H9 (cell line): ENCODE data around the gene METTL8. TPM values are rescaled to one million over a fixed set of nuclear protein-coding genes. Genes with fewer than 3 reads are reported as not detected.
A peak's percentile ranks its signal among the peaks of the same experiment; 100 is the strongest.

Source experiments
- DNase-seq: peaks from one replicate; pipeline ENCODE4 v3.0.0-alpha.2; 2017
- H2AFZ ChIP-seq: one replicate; pipeline ENCODE4 v1.6.1; 2013; ENCODE audit warnings: mild to moderate bottlenecking, low read length, control low read depth, moderate library complexity
- H2AK5ac ChIP-seq: 2 replicates; pipeline ENCODE4 v1.6.1; 2013; ENCODE audit warnings: low read length, control low read depth, mixed read lengths; ENCODE audit not compliant: insufficient read length
- H2BK120ac ChIP-seq: one replicate; pipeline ENCODE4 v1.6.1; 2013; ENCODE audit warnings: low read depth, mild to moderate bottlenecking, low read length, control low read depth, inconsistent platforms; ENCODE audit not compliant: poor library complexity, severe bottlenecking
- H2BK12ac ChIP-seq: 2 replicates; pipeline ENCODE4 v1.6.1; 2013; ENCODE audit warnings: low read length, control low read depth, mixed read lengths, low read depth; ENCODE audit not compliant: insufficient read length
- H2BK15ac ChIP-seq: 2 replicates; pipeline ENCODE4 v1.6.1; 2013; ENCODE audit warnings: low read depth, low read length, control low read depth
- H2BK20ac ChIP-seq: one replicate; pipeline ENCODE4 v1.6.1; 2013; ENCODE audit warnings: low read depth, mild to moderate bottlenecking, low read length, control low read depth, inconsistent platforms; ENCODE audit not compliant: poor library complexity, severe bottlenecking
- H2BK5ac ChIP-seq: 2 replicates; pipeline ENCODE4 v1.6.1; 2013; ENCODE audit warnings: low read length, control low read depth, mixed read lengths; ENCODE audit not compliant: insufficient read length
- H3K14ac ChIP-seq: 2 replicates; pipeline ENCODE4 v1.6.1; 2013; ENCODE audit warnings: low read length, control low read depth; ENCODE audit not compliant: insufficient read depth
- H3K18ac ChIP-seq: 2 replicates; pipeline ENCODE4 v1.6.1; 2013; ENCODE audit warnings: low read depth, mild to moderate bottlenecking, mixed read lengths, low read length, control low read depth; ENCODE audit not compliant: insufficient read length
- H3K23ac ChIP-seq: 2 replicates; pipeline ENCODE4 v1.6.1; 2013; ENCODE audit warnings: low read length, control low read depth, mixed read lengths, low read depth; ENCODE audit not compliant: insufficient read length
- H3K23me2 ChIP-seq: 2 replicates; pipeline ENCODE4 v1.6.1; 2013; ENCODE audit warnings: low read depth, mild to moderate bottlenecking, mixed read lengths, low read length, control low read depth; ENCODE audit not compliant: insufficient read length, poor library complexity, severe bottlenecking
- H3K27ac ChIP-seq: 2 replicates; pipeline ENCODE4 v1.5.1; 2013; ENCODE audit warnings: low read length, control low read depth, mixed read lengths, low read depth; ENCODE audit not compliant: insufficient read length
- H3K27me3 ChIP-seq: 2 replicates; pipeline ENCODE4 v1.6.1; 2013; ENCODE audit warnings: low read length, control low read depth, inconsistent platforms; ENCODE audit not compliant: insufficient read depth
- H3K4ac ChIP-seq: 2 replicates; pipeline ENCODE4 v1.6.1; 2013; ENCODE audit warnings: low read depth, mild to moderate bottlenecking, control low read depth, inconsistent platforms, low read length, moderate library complexity
- H3K4me1 ChIP-seq: 2 replicates; pipeline ENCODE4 v1.6.1; 2013; ENCODE audit warnings: low read length, control low read depth, inconsistent platforms; ENCODE audit not compliant: insufficient read depth
- H3K4me2 ChIP-seq: 2 replicates; pipeline ENCODE4 v1.6.1; 2013; ENCODE audit warnings: low read length, control low read depth, mixed read lengths; ENCODE audit not compliant: insufficient read length, insufficient read depth
- H3K56ac ChIP-seq: 2 replicates; pipeline ENCODE4 v1.6.1; 2013; ENCODE audit warnings: low read depth, mild to moderate bottlenecking, mixed read lengths, low read length, control low read depth; ENCODE audit not compliant: insufficient read length
- H3K79me1 ChIP-seq: 2 replicates; pipeline ENCODE4 v1.6.1; 2013; ENCODE audit warnings: low read depth, mild to moderate bottlenecking, moderate library complexity, low read length, control low read depth, inconsistent platforms; ENCODE audit not compliant: insufficient read depth, poor library complexity, severe bottlenecking
- H3K79me2 ChIP-seq: 2 replicates; pipeline ENCODE4 v1.6.1; 2013; ENCODE audit warnings: low read length, control low read depth, inconsistent platforms; ENCODE audit not compliant: insufficient read depth
- H3K9ac ChIP-seq: 2 replicates; pipeline ENCODE4 v1.6.1; 2013; ENCODE audit warnings: low read length, control low read depth, mixed read lengths; ENCODE audit not compliant: insufficient read length; ENCODE audit errors: extremely low read depth
- H3K9me3 ChIP-seq: one replicate; pipeline ENCODE4 v1.6.1; 2013; ENCODE audit warnings: low read depth, low read length, inconsistent platforms; ENCODE audit not compliant: control insufficient read depth
- H3T11ph ChIP-seq: one replicate; pipeline ENCODE4 v1.6.1; 2013; ENCODE audit warnings: mild to moderate bottlenecking, low read length, control low read depth, inconsistent platforms
- H4K20me1 ChIP-seq: one replicate; pipeline ENCODE4 v1.6.1; 2013; ENCODE audit not compliant: control insufficient read depth, insufficient read length, insufficient read depth
- H4K5ac ChIP-seq: 2 replicates; pipeline ENCODE4 v1.6.1; 2013; ENCODE audit warnings: low read depth, mild to moderate bottlenecking, mixed read lengths, low read length, control low read depth; ENCODE audit not compliant: insufficient read length
- H4K8ac ChIP-seq: replicated peaks from 2 replicates; pipeline ENCODE4 v1.6.1; 2013; ENCODE audit warnings: low read length, control low read depth, mixed read lengths, low read depth; ENCODE audit not compliant: insufficient read length
- H4K91ac ChIP-seq: 2 replicates; pipeline ENCODE4 v1.6.1; 2013; ENCODE audit warnings: low read depth, mild to moderate bottlenecking, moderate library complexity, mixed read lengths, low read length, control low read depth; ENCODE audit not compliant: insufficient read length
- H3K27ac Mint-ChIP-seq, 3 experiments: 2 replicates in 2 of 3; 3 replicates in 1 of 3; pipeline ENCODE4 v1.8.0; 2020 to 2021; ENCODE audit warnings: mixed read lengths in 3 of 3, mild to moderate bottlenecking in 1 of 3, moderate library complexity in 1 of 3
- H3K27me3 Mint-ChIP-seq: 2 replicates; pipeline ENCODE4 v1.8.0; 2021; ENCODE audit warnings: low read depth, mild to moderate bottlenecking, moderate library complexity, mixed read lengths
- H3K36me3 Mint-ChIP-seq, 3 experiments: 2 replicates in 2 of 3; 3 replicates in 1 of 3; pipeline ENCODE4 v1.8.0; 2020 to 2021; ENCODE audit warnings: low read depth in 3 of 3, mixed read lengths in 3 of 3; ENCODE audit not compliant: insufficient read depth in 1 of 3
- H3K4me1 Mint-ChIP-seq, 2 experiments: 2 replicates each; pipeline ENCODE4 v1.8.0; 2020; ENCODE audit warnings: mixed read lengths in 2 of 2
- H3K4me3 Mint-ChIP-seq, 2 experiments: 2 replicates in 1 of 2; 3 replicates in 1 of 2; pipeline ENCODE4 v1.8.0; 2020 to 2021; ENCODE audit warnings: mild to moderate bottlenecking in 2 of 2, mixed read lengths in 2 of 2, moderate library complexity in 1 of 2
- H3K9me3 Mint-ChIP-seq, 2 experiments: 2 replicates in 1 of 2; 3 replicates in 1 of 2; pipeline ENCODE4 v1.8.0; 2020; ENCODE audit warnings: mild to moderate bottlenecking in 2 of 2, mixed read lengths in 2 of 2, moderate library complexity in 1 of 2
- total RNA-seq: library from RNA; stranded (reverse); gene quantifications from 2 replicates; pipeline ENCODE4 v1.2.1, GENCODE V29; 2021
- TF ChIP-seq, protein P1 (sequence below): fragments of 200-600 bp; sonication (generic); conservative IDR thresholded peaks from 3 replicates; pipeline ENCODE4 v1.8.0; 2021; ENCODE audit warnings: antibody characterized with exemption, mild to moderate bottlenecking

The METTL8 gene
- total RNA-seq, 1 experiment from 2014 or later = 40.9 TPM

- Histone ChIP-seq H3K79me1 (no peaks in the 10 kb centered on the region), H3K23me2 (no peaks in the 10 kb centered on the region), H2BK15ac (no peak overlapping the region), H3K56ac (no peak overlapping the region), H3K14ac (no peak overlapping the region), H2BK5ac (no peak overlapping the region), H3K4me2 (no peak overlapping the region), H3K18ac (no peak overlapping the region), H2BK120ac (no peak overlapping the region), H2AFZ (no peak overlapping the region), H2BK12ac (no peak overlapping the region), H3K27me3 (no peaks in the 10 kb centered on the region), H3K9ac (no peak overlapping the region), H4K5ac (no peak overlapping the region), H3T11ph (no peak overlapping the region), H3K79me2 (peaks cover 4% of the 10 kb centered on the region; the same call in 1 of the 2 replicates), H4K91ac (no peak overlapping the region), H3K27ac (no peak overlapping the region), H4K20me1 (no peaks in the 10 kb centered on the region), H3K4me1 (peaks cover 8% of the 10 kb centered on the region; the same call in 1 of the 2 replicates), H2AK5ac (no peak overlapping the region), H3K9me3 (no peaks in the 10 kb centered on the region), H2BK20ac (no peak overlapping the region), H3K23ac (no peak overlapping the region), H4K8ac (no peak overlapping the region), H3K4ac (no peak overlapping the region)
- DNase-seq = no peak
- peaks cover 33 to 47% of the 10 kb centered on the region in 2 experiments for H3K4me1 Mint-ChIP-seq
- H3K9me3 Mint-ChIP-seq = no peaks in the 10 kb centered on the region
- H3K27me3 Mint-ChIP-seq = no peaks in the 10 kb centered on the region
- peaks cover 0 to 2% (median 2%) of the 10 kb centered on the region in 3 experiments; a peak in 2 of 7 replicates for H3K36me3 Mint-ChIP-seq
- no peak overlapping the region for H3K4me3 Mint-ChIP-seq
- TF ChIP-seq, protein P1, sequence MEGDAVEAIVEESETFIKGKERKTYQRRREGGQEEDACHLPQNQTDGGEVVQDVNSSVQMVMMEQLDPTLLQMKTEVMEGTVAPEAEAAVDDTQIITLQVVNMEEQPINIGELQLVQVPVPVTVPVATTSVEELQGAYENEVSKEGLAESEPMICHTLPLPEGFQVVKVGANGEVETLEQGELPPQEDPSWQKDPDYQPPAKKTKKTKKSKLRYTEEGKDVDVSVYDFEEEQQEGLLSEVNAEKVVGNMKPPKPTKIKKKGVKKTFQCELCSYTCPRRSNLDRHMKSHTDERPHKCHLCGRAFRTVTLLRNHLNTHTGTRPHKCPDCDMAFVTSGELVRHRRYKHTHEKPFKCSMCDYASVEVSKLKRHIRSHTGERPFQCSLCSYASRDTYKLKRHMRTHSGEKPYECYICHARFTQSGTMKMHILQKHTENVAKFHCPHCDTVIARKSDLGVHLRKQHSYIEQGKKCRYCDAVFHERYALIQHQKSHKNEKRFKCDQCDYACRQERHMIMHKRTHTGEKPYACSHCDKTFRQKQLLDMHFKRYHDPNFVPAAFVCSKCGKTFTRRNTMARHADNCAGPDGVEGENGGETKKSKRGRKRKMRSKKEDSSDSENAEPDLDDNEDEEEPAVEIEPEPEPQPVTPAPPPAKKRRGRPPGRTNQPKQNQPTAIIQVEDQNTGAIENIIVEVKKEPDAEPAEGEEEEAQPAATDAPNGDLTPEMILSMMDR = no peak
- H3K27ac Mint-ChIP-seq = peak overlapping the region; percentile 47 to 82 (median 75); a peak in 4 of 7 replicates
Observed at GRCh38 chr2:171410624-171411023, 23.2 kb downstream of the METTL8 start.
